Liver (tissue), 3 donors: ENCODE measurements around the gene PLEKHN1.

Experiments used
- CTCF ChIP-seq: fragments of 150-350 bp; IDR thresholded peaks from 2 replicates; pipeline ENCODE4 v1.5.1; 2017; ENCODE audit warnings: improper control_type of control experiment, low read depth, low read length; ENCODE audit not compliant: missing input control
- EGR1 ChIP-seq, 2 donors: IDR thresholded peaks; 2 replicates each; pipeline ENCODE4 v1.6.1; 2016 to 2018; ENCODE audit warnings: antibody characterized with exemption in 2 of 2, low read depth in 2 of 2
- GABPA ChIP-seq, 2 donors: IDR thresholded peaks in 1 of 2; conservative IDR thresholded peaks in 1 of 2; 2 replicates each; pipeline ENCODE4 v1.6.1; 2016; ENCODE audit warnings: antibody characterized with exemption in 2 of 2, mild to moderate bottlenecking in 1 of 2, moderate library complexity in 1 of 2
- JUND ChIP-seq, 2 donors: IDR thresholded peaks; 2 replicates each; pipeline ENCODE4 v1.6.1; 2016; ENCODE audit warnings: antibody characterized with exemption in 2 of 2
- RAD21 ChIP-seq, 2 donors: IDR thresholded peaks; 2 replicates each; pipeline ENCODE4 v1.6.1; 2016; ENCODE audit warnings: antibody characterized with exemption in 2 of 2, mild to moderate bottlenecking in 2 of 2
- RXRA ChIP-seq, 2 donors: IDR thresholded peaks; 2 replicates each; pipeline ENCODE4 v1.6.1; 2017 to 2018; ENCODE audit warnings: antibody characterized with exemption in 2 of 2, mild to moderate bottlenecking in 1 of 2
- SP1 ChIP-seq: IDR thresholded peaks from 2 replicates; pipeline ENCODE4 v1.6.1; 2018; ENCODE audit warnings: antibody characterized with exemption, mild to moderate bottlenecking
- TAF1 ChIP-seq: conservative IDR thresholded peaks from 2 replicates; pipeline ENCODE4 v1.6.1; 2016; ENCODE audit warnings: antibody characterized with exemption, mild to moderate bottlenecking
- YY1 ChIP-seq: IDR thresholded peaks from 2 replicates; pipeline ENCODE4 v1.6.1; 2016; ENCODE audit warnings: antibody characterized with exemption, mild to moderate bottlenecking
- ZBTB33 ChIP-seq: IDR thresholded peaks from 2 replicates; pipeline ENCODE4 v1.6.1; 2016; ENCODE audit warnings: antibody characterized with exemption
- TF ChIP-seq, protein P1 (sequence below): IDR thresholded peaks from 2 replicates; pipeline ENCODE4 v1.6.1; 2016; ENCODE audit warnings: antibody characterized with exemption
- donor health status: healthy.
- donor health status: healthy.

DNA sequence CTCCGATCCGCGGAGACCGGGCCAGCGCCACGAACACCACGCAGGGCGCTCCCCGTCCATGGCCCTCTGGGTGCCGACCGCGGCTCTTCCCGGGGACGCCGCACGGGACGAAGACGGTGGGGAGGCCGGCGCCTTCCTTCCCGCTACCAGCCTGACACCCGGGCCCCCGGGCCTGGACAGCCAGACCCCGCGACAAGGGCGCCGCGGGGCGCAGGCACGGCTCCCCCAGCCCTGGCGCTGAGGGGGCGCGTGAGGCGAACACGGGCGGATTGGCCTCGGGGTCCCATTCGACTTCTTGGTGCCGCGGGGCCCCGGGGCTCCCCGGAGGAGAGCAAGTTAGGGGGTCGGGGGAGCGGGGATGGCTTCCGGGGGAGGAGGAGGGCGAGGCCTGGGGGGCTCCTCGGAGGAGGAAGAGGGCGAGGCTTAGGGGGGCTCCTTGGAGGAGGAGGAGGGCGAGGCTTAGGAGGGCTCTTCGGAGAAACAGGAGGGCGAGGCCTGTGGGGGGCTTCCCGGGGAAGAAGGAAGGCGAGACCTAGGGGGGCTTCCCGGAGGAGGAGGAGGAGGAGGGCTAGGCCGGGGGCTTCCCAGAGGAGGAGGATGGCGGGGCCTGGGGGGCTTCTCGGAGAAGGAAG lies 6.4 kb upstream of the PLEKHN1 start:
- no peak for TF ChIP-seq CTCF
- no peak for TF ChIP-seq RAD21 (IDR thresholded peaks at IDR 0.05)
- TF ChIP-seq EGR1 (IDR thresholded peaks at IDR 0.05; ENCODE audit: low read depth in 2 of 2), result no peak
- no peak for TF ChIP-seq YY1
- no peak for TF ChIP-seq TAF1
- TF ChIP-seq, protein P1, sequence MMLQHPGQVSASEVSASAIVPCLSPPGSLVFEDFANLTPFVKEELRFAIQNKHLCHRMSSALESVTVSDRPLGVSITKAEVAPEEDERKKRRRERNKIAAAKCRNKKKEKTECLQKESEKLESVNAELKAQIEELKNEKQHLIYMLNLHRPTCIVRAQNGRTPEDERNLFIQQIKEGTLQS, result no peak
- no peak for TF ChIP-seq RXRA (IDR thresholded peaks at IDR 0.05)
- no peak for TF ChIP-seq GABPA (IDR thresholded peaks at IDR 0.05 in 1 of 2, conservative IDR thresholded peaks at IDR 0.05 in 1 of 2)
- no peak for TF ChIP-seq ZBTB33
- TF ChIP-seq SP1, result no peak
- no peak for TF ChIP-seq JUND (IDR thresholded peaks at IDR 0.05)
